GM18867 (cell line): Measurements from ENCODE around the gene TK2.
"Not testable (repeated sequence)": the region's sequence is repeated elsewhere in the genome, so short reads cannot be mapped to it uniquely, and the experiment has no call there.

Experiments used
- ATAC-seq: cut with Tn5 transposase; IDR thresholded peaks from one replicate; pipeline ENCODE4 v1.9.1; 2021; ENCODE audit warnings: mild to moderate bottlenecking, moderate library complexity; ENCODE audit not compliant: unreplicated experiment

Gene TK2

DNA sequence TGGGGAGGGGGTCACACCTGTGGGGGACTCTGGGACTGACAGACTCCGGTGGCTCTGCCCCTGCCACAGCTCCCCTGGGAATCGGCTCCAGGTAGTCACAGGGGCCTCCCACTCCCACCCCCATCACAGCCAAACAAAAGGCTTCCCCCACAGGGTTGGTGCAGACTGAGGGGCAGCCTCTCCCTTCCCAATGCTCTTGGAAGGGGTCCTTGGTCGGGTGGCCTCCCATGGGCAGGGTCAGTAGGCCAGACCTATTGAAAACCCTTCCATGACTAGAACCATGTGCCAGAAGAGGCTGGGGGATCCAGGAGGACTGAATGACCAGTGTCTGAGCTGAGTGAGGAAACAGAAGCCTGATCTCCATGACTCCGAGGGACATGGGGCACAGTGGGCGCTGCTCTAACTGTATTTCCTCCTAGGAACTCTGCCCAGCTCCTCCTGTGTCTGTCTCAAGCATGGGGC lies 28.6 kb downstream of the TK2 start:
- ATAC-seq = no peak

DNA sequence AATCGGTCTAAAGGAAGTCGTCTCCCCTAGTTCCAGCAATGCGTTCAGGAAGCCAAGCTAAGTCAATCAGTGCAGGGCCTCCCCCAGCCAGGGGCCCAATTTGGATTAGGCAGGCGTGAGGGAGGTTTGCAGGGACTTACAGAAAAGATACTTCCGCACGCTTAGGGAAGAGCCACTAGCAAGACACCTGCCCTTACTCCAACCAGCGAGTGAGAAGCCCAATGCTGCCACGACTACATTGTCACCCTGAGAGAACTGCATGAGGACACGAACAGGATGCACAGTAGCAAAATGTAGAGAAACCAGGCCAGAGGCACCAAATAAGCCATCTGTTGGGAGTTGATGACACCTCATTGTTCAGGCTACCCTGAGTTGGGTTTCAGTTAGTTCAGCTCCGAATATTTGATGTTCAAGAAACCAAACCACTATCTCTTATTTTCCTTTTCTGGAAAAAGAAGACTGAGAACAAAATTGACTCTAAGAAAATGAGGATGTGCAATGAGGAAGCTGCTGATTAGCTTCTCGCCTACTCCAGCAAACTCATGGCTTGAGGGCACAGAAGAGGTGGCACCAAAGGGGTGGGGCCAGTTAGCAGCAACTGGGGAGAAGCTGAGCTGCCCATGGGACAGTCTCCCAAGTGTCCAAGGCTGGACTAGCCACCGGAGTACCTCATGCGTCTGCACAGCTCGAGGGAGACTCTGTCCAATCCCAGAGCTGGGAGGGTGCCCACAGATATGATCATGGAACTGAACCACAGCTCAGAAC lies 29.3 kb downstream of the TK2 start:
- ATAC-seq = no peak

DNA sequence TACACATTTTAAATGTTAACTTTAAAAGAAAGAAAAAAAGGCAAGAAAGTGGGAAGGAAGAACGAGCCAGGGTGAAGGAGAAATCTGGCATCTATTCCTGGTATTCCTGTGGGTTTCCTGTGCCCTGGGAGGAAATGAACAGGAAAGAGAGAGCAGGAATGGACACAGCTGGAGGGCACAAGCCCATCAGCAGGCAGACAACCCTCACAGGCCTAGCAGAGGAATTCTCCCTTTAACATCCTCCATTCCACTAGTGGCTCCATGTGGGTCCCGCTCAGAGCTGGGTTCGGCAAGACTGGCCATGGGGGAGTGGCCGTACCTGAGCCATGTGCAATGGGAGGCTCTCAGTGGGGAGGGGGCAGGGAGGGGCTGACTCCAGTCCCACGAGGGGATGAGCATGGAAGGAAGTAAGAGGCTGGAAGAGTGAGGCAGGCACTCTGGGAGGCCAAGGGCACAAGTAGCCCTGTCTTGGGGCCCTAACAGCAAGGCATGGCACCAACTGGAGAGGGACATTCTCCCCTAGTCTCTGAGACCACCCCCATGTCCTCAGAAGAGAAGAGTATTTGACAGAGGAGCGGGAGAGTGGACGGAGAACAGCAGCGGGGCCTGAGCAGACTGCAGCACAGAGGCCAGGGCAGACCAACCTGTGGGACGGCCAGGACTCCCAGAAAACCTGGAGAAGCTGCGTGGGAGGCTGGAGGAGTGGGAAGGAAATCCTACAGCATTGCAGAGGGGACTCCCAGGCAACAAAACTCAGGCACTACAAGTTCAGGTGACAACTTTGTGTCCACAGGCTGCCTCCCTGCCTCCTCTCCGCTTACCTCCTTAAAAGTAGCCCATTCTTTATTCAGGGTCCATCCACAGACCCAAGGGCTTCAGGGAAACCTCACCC lies 30.2 kb downstream of the TK2 start:
- ATAC-seq = no peak

DNA sequence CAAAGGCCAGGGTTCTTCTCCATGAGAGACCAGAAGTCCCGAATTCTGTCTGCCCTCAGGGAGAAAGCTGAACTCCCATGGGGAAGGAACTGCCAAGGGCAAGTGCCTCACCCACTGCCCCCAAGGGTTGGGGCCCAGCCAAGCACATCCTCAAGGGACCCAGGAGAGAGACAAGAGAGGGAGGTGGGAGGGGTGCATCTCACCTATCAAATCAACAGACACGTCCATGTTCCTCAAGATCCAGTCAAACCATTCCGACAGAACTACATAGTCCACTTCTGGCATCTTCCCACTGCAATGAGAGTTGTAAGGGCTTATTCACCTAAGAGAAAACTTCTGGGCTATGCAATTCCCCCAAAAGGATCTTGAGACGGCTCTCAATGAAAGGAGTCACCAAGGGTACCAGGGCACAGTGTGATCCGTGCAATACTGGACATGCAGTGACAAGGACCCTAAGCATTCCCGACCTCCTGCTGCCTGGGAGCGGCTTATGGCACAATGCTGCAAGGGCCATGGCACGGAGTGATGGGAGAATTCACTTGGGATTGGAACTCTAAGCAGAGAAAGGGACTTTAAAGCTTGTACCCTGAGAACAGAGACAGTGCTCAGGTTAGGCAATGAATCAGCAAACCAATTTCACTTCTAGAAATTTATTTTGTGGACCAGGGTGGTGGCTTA lies 32.2 kb downstream of the TK2 start:
- no peak for ATAC-seq

DNA sequence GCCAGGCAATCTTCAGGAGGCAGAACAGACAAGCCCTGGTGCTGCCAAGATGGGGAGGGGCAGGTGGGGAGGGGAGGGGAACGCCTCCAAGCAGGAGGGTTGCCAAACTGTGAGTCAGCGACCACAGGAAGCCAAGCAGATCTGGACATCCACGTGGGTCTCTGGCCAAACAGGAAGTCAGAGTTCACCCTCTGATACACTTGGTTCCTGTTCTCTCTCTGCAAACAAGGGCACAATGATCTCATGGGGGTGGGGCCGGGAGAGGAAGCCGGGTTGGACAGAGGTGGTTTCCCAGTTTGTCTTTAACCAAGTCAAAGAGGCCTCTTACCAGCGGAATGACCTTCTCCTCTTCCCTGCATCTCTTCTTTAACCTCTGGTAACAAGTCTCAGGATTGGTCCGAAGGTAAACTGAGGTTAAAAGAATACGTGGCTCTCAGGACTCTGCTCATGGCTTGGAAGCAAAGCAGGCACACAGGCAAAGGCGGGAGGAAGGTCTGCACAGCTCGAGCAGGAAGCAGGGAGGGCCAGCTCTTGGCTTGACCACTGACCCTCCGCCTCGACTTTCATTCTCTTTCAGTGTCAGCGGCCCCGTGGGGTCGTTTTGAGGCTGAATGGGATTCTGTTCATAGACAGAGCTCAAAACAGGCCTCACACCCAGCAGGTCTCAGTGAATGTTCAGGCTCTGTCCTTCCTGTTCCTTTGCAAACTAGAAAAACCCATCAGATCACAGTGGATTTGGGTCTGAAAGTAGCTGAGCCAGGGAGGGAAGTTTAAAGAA lies 32.9 kb downstream of the TK2 start:
- ATAC-seq = peak; percentile 95

DNA sequence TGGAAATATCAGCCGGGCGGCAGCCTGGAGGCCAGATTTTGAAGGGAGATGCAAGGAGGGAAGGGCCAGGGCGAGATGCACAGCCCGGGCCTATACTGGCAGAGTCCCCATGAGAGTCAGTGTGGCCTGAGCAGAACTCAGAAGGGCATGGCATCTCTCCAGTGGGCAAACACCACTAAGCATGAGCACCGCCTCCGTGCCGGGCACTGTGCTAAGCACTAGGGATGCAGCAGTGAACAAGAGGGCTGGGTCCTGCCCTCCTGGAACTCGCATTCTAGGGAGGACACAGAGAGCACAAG lies 33.5 kb downstream of the TK2 start:
- no peak for ATAC-seq

DNA sequence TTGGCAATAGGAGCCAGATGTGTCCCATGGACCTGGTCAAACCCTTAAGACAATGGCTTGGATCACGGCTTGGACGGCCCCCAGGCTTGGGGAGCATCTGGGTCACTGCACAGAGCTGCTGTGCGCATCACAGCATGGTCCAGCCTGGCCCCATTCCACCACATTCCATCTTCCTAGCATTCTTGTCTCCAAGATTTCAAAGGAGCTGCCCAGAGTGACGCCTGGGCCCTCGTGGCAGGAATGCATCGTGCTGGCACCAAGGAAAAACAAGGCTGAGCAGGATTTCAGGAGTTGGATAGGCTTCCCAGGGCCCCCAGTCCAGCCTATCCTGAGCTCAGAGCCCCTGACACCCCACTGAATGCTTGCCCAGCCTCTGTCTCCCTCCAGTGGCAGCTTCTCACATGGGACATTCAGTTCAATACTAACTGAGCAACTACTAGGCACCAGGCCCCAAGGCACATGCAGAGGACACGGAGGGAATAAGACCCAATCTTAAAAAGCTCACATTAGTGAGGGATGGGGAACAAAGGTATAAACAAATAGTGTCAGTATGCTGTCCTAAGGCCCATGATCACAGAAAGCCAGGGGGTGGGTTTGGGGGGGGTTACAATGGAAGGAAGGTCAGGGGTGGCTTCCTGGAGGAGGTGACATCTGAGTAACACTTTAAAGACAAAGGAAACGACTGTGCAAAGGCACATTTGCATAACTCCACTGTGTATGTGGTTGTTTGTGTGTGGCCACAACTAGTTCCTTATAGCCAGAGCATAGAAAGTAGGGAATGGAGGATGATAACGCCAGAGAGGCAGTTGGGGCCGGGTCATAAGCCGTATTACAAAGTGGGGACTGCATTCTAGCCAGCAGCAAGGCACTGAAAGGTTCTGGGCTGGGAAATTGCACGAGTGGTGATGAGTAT lies 34.1 kb downstream of the TK2 start:
- peak; percentile 6 for ATAC-seq

DNA sequence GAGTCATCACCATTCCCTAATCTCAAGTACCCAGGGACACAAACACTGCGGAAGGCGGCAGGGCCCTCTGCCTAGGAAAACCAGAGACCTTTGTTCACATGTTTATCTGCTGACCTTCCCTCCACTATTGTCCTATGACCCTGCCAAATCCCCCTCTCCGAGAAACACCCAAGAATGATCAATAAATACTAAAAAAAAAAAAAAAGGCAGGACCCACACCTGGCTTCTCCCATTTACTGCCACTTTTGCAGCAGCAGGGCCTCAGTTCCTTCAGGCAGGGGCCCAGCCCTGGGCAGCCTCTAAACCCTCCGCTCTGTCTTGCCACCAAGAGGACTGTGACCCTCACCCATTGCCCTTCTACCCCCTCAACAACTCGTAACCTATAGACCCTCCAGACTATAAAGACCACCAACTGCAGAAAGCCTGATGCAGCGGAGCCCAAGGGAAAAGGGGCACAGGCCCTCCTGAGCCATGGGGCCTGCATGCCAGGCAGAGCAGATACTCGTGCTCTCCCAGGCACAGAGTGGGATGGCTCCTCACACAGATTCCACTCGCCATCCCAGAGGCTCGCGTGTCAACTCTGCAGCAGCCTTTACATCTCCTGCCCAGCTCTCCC lies 34.8 kb downstream of the TK2 start:
- not testable (repeated sequence) for ATAC-seq

DNA sequence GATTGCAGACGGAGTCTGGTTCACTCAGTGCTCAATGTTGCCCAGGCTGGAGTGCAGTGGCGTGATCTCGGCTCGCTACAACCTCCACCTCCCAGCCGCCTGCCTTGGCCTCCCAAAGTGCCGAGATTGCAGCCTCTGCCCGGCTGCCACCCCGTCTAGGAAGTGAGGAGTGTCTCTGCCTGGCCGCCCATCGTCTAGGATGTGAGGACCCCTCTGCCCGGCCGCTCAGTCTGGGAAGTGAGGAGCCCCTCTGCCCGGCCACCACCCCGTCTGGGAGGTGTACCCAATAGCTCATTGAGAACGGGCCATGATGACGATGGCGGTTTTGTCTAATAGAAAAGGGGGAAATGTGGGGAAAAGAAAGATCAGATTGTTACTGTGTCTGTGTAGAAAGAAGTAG lies 35.5 kb downstream of the TK2 start:
- not testable (repeated sequence) for ATAC-seq

DNA sequence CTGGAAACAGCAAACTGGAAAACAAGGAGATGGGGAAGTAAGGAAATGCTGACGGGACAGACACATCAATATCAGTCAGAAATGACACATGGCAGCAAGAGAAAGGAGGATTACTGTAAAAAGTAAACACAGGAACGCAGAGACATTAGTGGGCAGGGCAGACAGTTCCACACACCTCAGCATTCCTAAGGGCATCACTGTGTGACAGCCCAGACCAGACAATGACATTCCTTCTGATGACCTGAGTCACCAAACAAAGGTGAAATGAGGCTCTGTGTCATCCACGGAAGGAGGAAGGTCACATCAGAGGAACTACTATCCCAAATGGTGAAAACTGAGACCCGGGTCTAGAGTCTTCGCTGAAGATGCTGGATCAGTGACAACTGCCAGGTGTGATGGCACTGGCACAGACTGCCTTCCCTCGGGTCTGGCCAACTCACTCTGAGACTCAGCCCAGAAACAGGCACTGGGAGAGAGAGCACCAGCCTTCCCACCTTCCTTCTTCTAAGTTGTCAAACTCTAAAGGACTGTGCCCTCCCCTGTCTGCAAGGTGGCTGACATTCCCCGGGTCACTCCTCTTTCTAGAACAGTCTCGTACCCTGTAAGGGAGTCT lies 36.7 kb downstream of the TK2 start:
- ATAC-seq = no peak

DNA sequence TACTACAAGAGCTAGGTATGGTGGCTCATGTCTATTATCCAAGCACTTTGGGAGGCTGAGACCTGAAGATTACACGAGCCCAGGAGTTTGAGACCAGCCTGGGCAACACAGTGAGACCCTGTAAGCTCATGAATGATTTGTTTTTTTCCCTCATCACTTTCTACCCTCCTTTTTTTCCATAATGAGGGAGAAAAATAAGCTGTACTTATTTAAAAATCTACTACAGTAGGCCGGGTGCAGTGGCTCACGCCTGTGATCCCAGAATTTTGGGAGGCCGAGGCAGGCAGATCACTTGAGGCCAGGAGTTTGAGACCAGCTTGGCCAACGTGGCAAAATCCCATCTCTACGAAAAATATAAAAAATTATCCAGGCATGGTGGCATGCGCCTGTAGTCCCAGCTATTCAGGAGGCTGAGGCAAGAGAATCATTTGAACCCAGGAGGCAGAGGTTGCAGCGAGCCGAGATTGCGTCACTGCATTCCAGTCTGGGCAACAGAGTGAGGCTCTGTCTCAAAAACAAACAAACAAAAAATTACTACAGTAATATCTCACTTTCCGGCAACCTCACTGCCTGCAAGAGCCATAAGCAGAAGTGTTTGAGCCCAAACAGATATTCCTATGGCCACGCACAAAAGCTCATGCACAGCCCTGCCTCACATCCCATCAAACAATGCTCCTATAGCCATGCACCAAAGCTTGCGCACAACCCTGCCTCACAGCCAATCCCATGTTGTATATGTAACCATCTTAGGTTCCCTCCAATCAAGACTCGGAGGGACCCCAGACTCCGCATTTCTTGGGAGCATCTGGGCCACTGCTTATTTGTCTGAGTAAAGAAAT lies 37.4 kb downstream of the TK2 start:
- ATAC-seq = no peak

DNA sequence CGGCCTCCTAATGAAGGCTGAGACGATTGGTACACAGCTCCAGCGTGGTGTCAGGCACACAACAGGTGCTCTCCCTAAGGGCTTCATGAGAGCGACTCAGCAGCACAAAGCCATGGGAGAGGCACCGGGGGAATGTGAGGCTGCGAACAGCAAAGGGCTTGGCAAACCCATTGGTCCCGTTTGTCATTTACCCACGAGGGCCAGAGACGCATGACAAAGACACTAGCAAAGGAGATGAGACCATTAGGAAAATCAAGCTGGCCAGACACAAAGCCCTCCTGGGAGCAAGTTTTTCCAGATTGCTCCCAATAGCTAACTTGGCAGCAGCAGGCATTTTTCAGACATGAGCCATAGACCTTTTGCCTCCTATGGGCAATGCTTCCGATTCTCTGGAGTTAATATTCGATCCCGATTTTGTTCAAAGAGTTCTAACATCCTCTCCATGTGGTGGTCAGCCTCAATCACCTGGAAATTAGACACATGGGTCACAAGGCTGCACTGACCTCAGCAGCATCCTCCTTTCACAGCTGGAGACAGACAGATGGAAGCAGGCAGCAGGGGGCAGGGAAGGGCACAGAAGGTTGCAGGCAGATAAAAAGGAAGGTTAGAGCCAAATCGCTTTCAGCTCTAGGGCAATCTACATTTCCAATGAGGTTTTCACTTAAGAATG lies 38.2 kb downstream of the TK2 start:
- ATAC-seq = no peak

DNA sequence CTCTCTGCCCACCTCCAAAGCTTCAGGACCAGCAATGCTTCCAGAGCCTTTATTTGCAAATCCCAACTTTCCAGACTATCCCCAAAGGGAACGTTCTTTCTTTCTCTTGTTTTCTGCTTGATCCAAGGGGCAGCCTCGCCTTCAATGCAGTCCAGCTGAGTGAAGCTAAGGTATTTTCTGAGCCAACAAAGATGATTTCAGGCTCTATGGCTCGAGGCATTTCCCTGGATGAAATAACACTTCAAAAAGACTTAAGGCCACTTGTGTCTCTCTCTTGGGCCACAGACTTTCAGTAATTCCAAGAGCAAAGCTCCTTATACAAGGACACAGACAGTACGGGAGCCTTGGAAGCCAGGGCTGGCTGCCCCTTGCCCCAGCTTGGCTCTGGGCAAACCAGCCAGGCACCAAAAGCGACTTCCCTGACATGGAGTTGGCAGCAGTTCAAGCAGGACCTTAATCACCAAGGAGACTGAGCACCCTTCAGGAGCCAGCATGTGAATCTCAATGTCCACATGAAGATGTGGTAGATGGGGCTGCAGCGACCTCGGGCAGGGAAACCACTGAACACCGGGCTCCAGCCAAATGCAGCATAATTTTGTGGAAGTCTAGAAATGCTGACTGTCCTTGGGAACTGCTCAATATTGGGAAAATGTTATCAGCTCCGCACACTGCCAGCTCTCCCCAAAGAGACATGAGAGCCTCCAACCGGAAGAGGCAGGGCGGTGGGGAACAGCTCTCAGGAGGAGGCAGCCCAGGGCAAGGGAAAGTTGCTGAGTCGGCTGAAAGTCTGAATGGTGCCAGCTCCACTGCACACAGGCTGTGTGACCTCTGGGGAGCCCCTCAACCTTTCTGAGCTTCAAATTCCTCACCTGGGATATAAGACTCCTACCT lies 39.0 kb downstream of the TK2 start:
- ATAC-seq = no peak

DNA sequence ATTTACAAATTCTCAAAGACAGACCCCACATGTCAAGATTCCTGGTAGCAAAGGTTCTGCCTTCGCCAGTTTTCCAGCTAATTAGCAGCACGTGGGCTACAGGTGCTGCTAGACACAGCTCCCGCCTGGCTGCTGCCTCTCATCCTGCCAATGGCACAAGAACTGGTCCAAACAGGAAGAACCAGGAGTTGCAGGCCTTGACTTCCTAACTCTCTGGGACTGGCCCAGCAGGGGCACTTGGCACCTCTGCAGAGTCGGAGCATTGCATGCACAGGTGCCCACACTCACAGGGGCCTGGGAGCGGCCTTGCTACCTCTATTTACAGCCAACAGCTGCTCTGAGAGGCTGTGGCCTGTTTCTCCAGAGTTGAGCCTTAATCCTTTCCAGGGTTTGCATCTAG lies 39.6 kb downstream of the TK2 start:
- no peak for ATAC-seq

DNA sequence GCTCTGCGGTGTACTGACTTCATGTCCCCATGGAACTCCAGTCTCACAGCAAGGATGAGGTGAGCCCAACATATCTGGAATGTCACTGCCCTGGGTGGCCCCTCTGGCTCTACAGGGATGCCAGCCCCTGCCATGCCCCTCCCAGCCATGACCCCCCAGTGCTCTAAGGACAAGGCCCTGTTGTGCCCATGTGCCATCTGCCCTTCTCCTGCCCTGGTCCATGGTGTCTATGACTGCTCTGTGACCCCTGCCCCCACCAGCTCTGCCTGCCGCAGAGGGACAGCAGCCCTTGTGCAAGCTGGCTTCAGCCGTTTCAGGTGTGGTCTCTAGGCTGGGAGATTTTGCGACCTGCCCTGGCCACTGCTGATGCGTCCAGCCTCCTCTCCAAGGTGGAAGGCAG lies 40.3 kb downstream of the TK2 start:
- no peak for ATAC-seq

DNA sequence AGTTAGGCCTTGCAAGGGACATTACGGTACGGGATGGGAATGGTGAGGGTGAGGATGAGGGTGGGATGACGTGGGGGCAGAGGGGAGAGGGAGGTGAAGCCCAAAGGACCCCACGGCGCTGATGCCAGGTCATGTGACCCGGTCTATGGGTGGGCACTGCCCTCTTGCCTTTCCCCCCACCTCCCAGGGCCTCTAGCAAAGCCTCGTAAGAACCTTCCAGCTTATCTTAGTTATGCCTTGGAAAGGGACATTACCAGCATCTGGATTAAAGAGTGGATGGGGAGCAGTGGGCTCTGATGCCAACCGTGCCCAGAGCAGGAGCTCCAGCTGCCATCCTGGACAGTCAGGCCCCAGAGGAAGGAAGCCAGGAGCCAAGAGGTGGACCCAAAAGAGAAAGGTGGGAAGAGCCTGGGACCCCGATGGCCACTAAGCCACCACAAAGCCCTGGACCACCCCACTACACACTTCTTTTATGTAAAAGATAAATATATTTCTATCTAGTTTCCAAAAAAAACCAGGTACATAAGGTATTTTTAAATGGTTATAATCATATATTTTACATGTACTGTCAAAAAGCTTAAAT lies 40.9 kb downstream of the TK2 start:
- no peak for ATAC-seq
